Small intestine (tissue), 7 donors: ENCODE results near the gene TBC1D24. TPM values are rescaled to one million over a fixed set of nuclear protein-coding genes. Genes with fewer than 3 reads are reported as not detected.

ENCODE experiments used
- DNase-seq, 2 donors: peaks; one replicate each; pipeline versions ENCODE4 v3.0.0 to v3.0.0-alpha.2; 2013
- FAIRE-seq: peaks from 2 replicates; lab custom pipeline; 2012; peaks lifted over from hg19 to GRCh38; lab: Jason Lieb, UNC
- H3K27ac ChIP-seq, 3 donors: one replicate each; pipeline ENCODE4 v1.5.1; 2013; ENCODE audit warnings: low read length in 2 of 3, mild to moderate bottlenecking in 2 of 3, control low read depth in 1 of 3, inconsistent platforms in 1 of 3, low read depth in 1 of 3, moderate library complexity in 1 of 3
- H3K27me3 ChIP-seq, 3 donors: one replicate each; pipeline ENCODE4 v1.6.1; 2013; ENCODE audit warnings: low read length in 3 of 3, inconsistent platforms in 1 of 3; ENCODE audit not compliant: control insufficient read depth in 3 of 3, insufficient read depth in 3 of 3
- H3K36me3 ChIP-seq, 3 donors: one replicate each; pipeline ENCODE4 v1.6.1; 2013; ENCODE audit warnings: low read length in 3 of 3, inconsistent platforms in 1 of 3, low read depth in 1 of 3, mild to moderate bottlenecking in 1 of 3, moderate library complexity in 1 of 3; ENCODE audit not compliant: control insufficient read depth in 3 of 3, insufficient read depth in 2 of 3
- H3K4me1 ChIP-seq, 3 donors: one replicate each; pipeline ENCODE4 v1.6.1; 2013; ENCODE audit warnings: low read length in 2 of 3, inconsistent platforms in 1 of 3, low read depth in 1 of 3, mild to moderate bottlenecking in 1 of 3, moderate library complexity in 1 of 3; ENCODE audit not compliant: control insufficient read depth in 3 of 3, insufficient read depth in 2 of 3
- H3K4me3 ChIP-seq, 3 donors: one replicate each; pipeline ENCODE4 v1.5.1; 2013; ENCODE audit warnings: low read length in 3 of 3, control low read depth in 1 of 3, inconsistent platforms in 1 of 3, low read depth in 1 of 3, mild to moderate bottlenecking in 1 of 3, moderate library complexity in 1 of 3
- H3K9me3 ChIP-seq, 2 donors: one replicate each; pipeline ENCODE4 v1.6.1; 2013; ENCODE audit warnings: low read depth in 1 of 2, low read length in 1 of 2; ENCODE audit not compliant: control insufficient read depth in 2 of 2, insufficient read depth in 1 of 2
- WGBS, 3 donors: extraction: QIAGEN DNeasy Blood & Tissue Kit; methylation state at CpG; one replicate each; pipeline ENCODE4 v1.1.7; 2013; 5-methylcytosine and 5-hydroxymethylcytosine counted together
- polyA plus RNA-seq, 4 donors: library from polyadenylated mRNA; stranded (reverse) in 3 of 4; unstranded in 1 of 4; fragments of 200-250 nt in 3 of 4; fragments of 120-200 nt in 1 of 4; gene quantifications; one replicate each; pipeline versions ENCODE4 v1.2.1 to v1.2.3, GENCODE V29; 2013
- donor health status: healthy with polysubstance abuse.
- donor health status: control.
- donor health status: control.
- donor health status: Bipolar disorder and iron deficiency.
- donor health status: healthy.

The TBC1D24 gene
- polyA plus RNA-seq, 4 donors = 0.81 to 12.6 (median 3.2) TPM

DNA sequence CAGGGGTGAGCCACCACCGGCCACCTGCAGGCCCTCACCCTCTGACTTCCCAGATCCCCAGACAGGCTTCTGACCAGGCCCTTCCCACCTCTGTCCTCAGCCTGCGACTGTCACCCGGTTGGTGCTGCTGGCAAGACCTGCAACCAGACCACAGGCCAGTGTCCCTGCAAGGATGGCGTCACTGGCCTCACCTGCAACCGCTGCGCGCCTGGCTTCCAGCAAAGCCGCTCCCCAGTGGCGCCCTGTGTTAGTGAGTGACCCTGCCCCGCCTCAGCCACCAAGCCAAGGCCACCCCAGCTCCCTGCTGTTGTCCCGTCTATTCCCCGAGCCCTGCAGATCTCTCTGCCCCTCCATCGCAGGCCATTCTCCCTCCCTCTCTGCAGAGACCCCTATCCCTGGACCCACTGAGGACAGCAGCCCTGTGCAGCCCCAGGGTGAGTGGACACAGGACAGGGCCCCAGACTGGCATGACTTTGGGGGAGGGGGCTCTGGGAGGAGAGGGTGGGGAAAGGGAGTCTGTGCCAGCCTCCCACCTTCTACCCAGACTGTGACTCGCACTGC lies 2.0 kb upstream of the TBC1D24 start:
- H3K27me3 ChIP-seq = peaks cover 14 to 47% (median 20%) of the 10 kb centered on the region in 3 donors
- FAIRE-seq = no peak

DNA sequence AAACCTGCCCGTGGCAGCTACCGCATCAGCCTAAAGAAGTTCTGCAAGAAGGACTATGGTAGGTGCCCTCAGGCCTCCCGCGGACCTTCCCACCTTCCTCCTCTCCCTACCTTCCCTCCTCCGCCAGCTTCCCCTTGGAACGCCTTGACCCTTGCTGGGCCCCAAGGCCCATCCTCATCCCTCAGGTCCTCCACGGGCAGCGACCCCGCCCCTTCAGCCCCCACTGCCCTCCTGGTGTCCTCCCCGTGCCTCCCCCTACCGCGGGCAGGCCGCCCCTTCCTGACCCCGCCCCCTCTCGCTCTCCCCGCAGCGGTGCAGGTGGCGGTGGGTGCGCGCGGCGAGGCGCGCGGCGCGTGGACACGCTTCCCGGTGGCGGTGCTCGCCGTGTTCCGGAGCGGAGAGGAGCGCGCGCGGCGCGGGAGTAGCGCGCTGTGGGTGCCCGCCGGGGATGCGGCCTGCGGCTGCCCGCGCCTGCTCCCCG lies 1.4 kb upstream of the TBC1D24 start:
- DNase-seq (no peak), FAIRE-seq (no peak)
- peak overlapping the region in 1 of 3 donors; percentile 88 for H3K4me3 ChIP-seq
- no peaks in the 10 kb centered on the region for H3K9me3 ChIP-seq
- peaks cover 0 to 4% (median 0%) of the 10 kb centered on the region in 3 donors for H3K36me3 ChIP-seq
- H3K27me3 ChIP-seq = peaks cover 10 to 43% (median 20%) of the 10 kb centered on the region in 3 donors
- no peak overlapping the region for H3K27ac ChIP-seq
- H3K4me1 ChIP-seq = peaks cover 0 to 29% (median 0%) of the 10 kb centered on the region in 3 donors
- 0 to 4% (median 3%) methylated on average over 29 to 49 of the region's 49 CpGs for WGBS, 3 donors

More for the DNA sequence above, 2.0 kb upstream of the TBC1D24 start:
- WGBS, 3 donors = 44 to 82% (median 67%) methylated on average over 13 to 14 of the region's 14 CpGs
- no peak overlapping the region for H3K4me3 ChIP-seq
- H3K36me3 ChIP-seq = peaks cover 0 to 3% (median 0%) of the 10 kb centered on the region in 3 donors
- H3K9me3 ChIP-seq = no peaks in the 10 kb centered on the region
- no peak overlapping the region for H3K27ac ChIP-seq
- H3K4me1 ChIP-seq = peaks cover 0 to 33% (median 2%) of the 10 kb centered on the region in 3 donors
- DNase-seq = no peak

DNA sequence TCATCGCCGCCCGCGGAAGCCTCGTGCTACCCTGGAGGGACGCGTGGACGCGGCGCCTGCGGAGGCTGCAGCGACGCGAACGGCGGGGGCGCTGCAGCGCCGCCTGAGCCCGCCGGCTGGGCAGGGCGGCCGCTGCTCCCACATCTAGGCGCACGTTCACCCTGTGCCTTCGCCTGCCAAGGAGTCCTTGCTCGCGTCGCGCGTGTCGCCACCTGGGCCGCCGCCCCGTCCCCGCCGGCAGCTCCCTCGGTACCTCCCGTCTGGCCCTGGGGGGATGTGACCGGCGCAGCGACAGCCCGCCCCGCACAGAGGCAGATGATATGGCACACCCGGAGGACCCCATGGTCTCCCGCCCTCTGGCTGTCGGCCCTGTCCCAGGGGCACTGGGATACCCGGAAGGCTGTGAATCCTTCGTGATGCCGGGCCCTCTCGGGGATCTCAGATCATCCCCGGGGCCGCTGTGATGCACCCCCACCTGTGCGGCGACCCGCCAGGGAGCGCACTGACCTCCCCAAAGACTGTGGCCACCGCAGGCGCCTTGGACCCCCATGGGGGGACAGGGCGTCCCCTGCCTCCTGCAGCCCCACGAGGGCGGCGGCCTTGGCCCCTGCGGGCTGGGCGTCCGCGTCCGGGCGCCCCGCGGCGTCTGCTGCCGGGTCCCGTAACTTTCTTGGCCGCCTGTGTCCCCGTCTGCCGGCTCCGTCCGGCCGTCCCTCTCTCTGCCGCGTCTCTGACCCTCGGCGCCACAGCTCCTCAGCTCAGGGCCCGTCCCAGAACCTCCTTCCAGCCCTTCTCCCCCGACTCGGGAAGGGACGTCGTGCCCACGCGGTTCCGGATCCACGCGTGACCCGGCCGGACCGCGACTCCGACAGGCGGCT lies 689 bp upstream of the TBC1D24 start:
- DNase-seq (peak; percentile 53 to 76), FAIRE-seq (no peak)
- WGBS, 3 donors = 0 to 1% (median 0%) methylated on average over 61 to 100 of the region's 100 CpGs
- Histone ChIP-seq H3K4me1 (peaks cover 0 to 22% (median 0%) of the 10 kb centered on the region in 3 donors), H3K4me3 (peak overlapping the region; percentile 49 to 88 (median 61)), H3K27ac (peak overlapping the region; percentile 49 to 74 (median 61)), H3K27me3 (peaks cover 10 to 35% (median 17%) of the 10 kb centered on the region in 3 donors), H3K36me3 (peaks cover 0 to 7% (median 0%) of the 10 kb centered on the region in 3 donors), H3K9me3 (no peaks in the 10 kb centered on the region)

DNA sequence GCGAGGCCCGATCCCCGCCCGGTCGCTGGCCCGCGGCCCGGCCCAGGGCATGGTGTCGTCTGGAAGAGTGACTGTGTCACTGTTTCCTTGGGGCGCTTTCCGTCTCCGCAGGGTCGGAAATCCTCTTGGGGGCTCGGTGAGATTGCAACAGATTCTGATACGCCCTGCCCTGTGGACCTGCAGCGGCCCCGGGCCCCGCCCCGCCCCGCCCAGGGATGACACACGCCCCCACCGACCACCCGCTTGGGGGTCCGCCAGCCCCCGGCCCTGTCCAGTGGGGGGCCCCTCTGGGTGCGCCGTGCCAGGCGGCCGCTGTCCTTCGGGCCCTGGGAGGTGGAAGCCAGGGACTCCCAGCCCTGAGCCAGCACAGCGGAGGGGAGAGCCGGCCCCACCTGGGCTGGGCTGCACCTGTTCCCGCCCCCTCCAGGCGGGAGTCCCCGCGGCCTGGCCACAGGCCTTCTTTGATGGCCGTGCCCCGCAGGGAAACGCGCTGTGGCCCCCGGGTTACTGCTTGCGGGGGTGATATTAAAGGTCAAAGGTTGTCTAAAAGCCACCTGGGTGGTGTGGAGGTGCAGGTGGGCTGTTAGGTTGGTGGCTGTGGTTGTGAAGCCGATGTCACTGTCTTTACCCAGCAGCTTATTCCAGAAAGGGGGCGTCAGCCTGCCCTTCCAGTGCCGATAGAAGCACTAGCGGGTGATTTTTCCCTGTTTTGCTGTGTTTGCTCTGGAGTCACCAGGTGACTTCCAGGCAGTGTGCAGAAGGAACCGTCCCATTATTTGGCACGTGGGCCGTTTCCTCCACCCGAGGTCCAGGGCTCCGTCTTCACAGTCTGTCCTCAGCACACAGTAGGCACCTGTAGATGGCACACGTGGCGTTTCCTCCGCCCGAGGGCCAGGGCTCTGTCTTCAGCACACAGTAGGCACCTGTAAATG lies 752 bp downstream of the TBC1D24 start:
- WGBS, 3 donors = 9 to 12% (median 10%) methylated on average over 49 to 55 of the region's 55 CpGs
- Histone ChIP-seq H3K9me3 (no peaks in the 10 kb centered on the region), H3K27ac (peak overlapping the region in 1 of 3 donors; percentile 26), H3K27me3 (peaks cover 10 to 21% (median 10%) of the 10 kb centered on the region in 3 donors), H3K36me3 (peaks cover 0 to 13% (median 0%) of the 10 kb centered on the region in 3 donors), H3K4me1 (peaks cover 0 to 18% (median 0%) of the 10 kb centered on the region in 3 donors), H3K4me3 (peak overlapping the region; percentile 49 to 88 (median 49))
- no peak for FAIRE-seq
- DNase-seq = peak; percentile 30 to 75

DNA sequence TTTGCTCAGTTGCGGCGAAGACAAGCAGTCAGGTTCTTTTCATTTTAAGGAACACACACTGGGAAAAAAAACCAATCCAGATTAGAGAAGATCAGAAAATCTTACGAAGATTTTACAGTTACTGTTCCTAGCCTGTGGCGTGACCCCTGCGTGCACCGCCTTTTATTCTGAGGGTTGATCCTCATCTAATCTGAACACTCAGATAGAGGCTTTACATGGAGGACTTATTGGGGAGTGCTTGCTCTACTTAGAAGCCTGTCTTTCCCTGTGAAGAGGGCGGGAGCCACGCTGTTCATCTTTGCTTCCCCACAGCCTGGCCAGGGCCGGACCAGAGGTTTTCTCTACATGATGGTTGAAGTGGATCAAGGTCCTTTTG lies 1.4 kb downstream of the TBC1D24 start:
- H3K4me1 ChIP-seq = peaks cover 0 to 18% (median 0%) of the 10 kb centered on the region in 3 donors
- peaks cover 6 to 18% (median 10%) of the 10 kb centered on the region in 3 donors for H3K27me3 ChIP-seq
- H3K9me3 ChIP-seq = no peaks in the 10 kb centered on the region
- H3K27ac ChIP-seq = peak overlapping the region in 1 of 3 donors; percentile 26
- FAIRE-seq (no peak), DNase-seq (no peak)
- no peak overlapping the region for H3K4me3 ChIP-seq
- WGBS, 3 donors = 84 to 90% (median 90%) methylated on average over 9 of the region's 9 CpGs
- peaks cover 0 to 20% (median 0%) of the 10 kb centered on the region in 3 donors for H3K36me3 ChIP-seq

DNA sequence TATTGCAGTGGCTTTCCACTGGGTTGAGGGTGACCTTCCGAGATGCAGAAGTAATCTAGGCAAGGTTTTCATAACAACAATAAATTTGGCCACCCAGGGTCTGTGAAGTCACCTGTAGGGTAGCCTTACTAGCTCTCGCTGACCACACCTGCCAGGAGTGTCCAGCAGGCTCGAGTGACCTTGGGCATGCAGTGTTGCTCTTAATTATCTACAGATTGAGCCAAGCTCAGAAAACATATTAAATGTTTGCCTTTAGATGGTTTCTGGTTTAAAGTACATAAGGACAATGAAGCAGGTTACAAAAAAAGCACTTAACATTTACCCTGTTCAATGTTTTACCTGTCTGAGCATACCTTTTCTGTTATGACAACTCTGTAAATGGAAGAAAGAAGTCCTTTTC lies 1.8 kb downstream of the TBC1D24 start:
- peaks cover 4 to 17% (median 8%) of the 10 kb centered on the region in 3 donors for H3K27me3 ChIP-seq
- peaks cover 0 to 24% (median 0%) of the 10 kb centered on the region in 3 donors for H3K36me3 ChIP-seq
- H3K4me3 ChIP-seq = no peak overlapping the region
- H3K27ac ChIP-seq = no peak overlapping the region
- no peak for DNase-seq
- WGBS, 3 donors = 83 to 86% (median 84%) methylated on average over 3 of the region's 3 CpGs
- no peaks in the 10 kb centered on the region for H3K9me3 ChIP-seq
- no peak for FAIRE-seq
- peaks cover 0 to 18% (median 0%) of the 10 kb centered on the region in 3 donors for H3K4me1 ChIP-seq

DNA sequence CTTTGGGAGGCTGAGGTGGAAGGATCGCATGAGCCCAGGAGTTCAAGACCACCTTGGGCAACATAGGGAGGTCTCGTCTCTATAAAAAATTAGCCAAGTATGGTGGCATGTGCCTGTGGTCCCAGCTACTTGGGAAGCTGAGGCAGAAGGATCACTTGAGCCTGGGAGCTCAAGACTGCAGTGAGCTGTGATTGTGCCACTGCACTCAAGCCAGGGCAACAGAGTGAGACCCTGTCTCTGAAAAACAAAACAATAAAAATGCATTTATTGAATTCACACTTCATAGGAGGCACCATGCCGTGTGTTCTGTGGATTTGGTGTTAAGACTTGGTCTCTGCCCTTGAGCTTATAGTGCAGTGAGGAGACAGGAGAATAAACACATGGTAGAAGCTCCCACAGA lies 2.4 kb downstream of the TBC1D24 start:
- H3K27ac ChIP-seq = no peak overlapping the region
- H3K9me3 ChIP-seq = no peaks in the 10 kb centered on the region
- H3K36me3 ChIP-seq = peaks cover 0 to 28% (median 0%) of the 10 kb centered on the region in 3 donors
- H3K27me3 ChIP-seq = peaks cover 0 to 12% (median 2%) of the 10 kb centered on the region in 3 donors
- no peak for DNase-seq
- H3K4me3 ChIP-seq = no peak overlapping the region
- 87 to 97% (median 93%) methylated on average over 3 of the region's 3 CpGs for WGBS, 3 donors
- FAIRE-seq = no peak
- peaks cover 0 to 13% (median 0%) of the 10 kb centered on the region in 3 donors for H3K4me1 ChIP-seq
